Suprapubic skin (tissue), 4 donors: ENCODE data around the gene ORC2.

Experiments used
- EP300 ChIP-seq: sonication (generic); formaldehyde crosslinking; IDR thresholded peaks from one replicate; pipeline ENCODE4 v1.6.1; 2017; ENCODE audit warnings: antibody characterized with exemption
- POLR2A ChIP-seq, 2 donors: fragments of 450-650 bp; IDR thresholded peaks; one replicate each; pipeline ENCODE4 v1.6.1; 2017; ENCODE audit warnings: antibody characterized with exemption in 2 of 2, mild to moderate bottlenecking in 2 of 2, moderate library complexity in 2 of 2
- POLR2AphosphoS5 ChIP-seq, 3 donors: sonication (generic); formaldehyde crosslinking; IDR thresholded peaks; one replicate each; pipeline ENCODE4 v1.6.1; 2017; ENCODE audit warnings: antibody characterized with exemption in 3 of 3
- TF ChIP-seq, protein P1 (sequence below), 2 donors: fragments of 200-600 bp in 1 of 2; fragments of 450-650 bp in 1 of 2; sonication (generic) in 1 of 2; IDR thresholded peaks; one replicate each; pipeline ENCODE4 v1.5.1; 2016 to 2019; ENCODE audit warnings: antibody characterized with exemption in 2 of 2, mild to moderate bottlenecking in 1 of 2, moderate library complexity in 1 of 2

DNA sequence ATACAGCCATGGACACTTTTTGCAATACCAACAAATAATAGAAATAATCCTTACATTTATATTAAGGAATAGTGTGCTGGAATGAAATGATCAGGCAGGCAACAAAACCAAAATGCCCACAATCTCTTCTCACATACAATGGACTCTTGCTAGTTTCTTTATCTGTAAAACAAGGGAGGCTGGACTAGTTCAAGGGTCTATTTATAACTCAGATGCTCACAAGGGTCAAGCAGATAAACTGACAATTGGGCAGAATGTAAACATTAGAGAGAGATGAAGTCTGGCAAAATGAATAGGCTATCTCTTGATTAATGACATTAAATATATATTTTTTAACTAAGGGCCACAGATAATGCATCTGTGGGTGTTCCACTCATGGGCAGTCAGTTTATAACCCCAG lies 86.0 kb downstream of the ORC2 start:
- TF ChIP-seq POLR2A (IDR thresholded peaks at IDR 0.05) (no peak), POLR2AphosphoS5 (IDR thresholded peaks at IDR 0.05) (no peak), EP300 (no peak)
- TF ChIP-seq, protein P1, sequence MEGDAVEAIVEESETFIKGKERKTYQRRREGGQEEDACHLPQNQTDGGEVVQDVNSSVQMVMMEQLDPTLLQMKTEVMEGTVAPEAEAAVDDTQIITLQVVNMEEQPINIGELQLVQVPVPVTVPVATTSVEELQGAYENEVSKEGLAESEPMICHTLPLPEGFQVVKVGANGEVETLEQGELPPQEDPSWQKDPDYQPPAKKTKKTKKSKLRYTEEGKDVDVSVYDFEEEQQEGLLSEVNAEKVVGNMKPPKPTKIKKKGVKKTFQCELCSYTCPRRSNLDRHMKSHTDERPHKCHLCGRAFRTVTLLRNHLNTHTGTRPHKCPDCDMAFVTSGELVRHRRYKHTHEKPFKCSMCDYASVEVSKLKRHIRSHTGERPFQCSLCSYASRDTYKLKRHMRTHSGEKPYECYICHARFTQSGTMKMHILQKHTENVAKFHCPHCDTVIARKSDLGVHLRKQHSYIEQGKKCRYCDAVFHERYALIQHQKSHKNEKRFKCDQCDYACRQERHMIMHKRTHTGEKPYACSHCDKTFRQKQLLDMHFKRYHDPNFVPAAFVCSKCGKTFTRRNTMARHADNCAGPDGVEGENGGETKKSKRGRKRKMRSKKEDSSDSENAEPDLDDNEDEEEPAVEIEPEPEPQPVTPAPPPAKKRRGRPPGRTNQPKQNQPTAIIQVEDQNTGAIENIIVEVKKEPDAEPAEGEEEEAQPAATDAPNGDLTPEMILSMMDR (IDR thresholded peaks at IDR 0.05), result no peak
